HepG2 (cell line): Measurements from ENCODE around the gene FNDC3B. TPM values are rescaled to one million over a fixed set of nuclear protein-coding genes. Genes with fewer than 3 reads are reported as not detected.
A peak's percentile ranks its signal among the peaks of the same experiment; 100 is the strongest.

Experiments
- ATF1 ChIP-seq: IDR thresholded peaks from 2 replicates; pipeline ENCODE4 v1.6.1; 2016; ENCODE audit warnings: mild to moderate bottlenecking, control low read depth
- ATM ChIP-seq: fragments of 450-650 bp; IDR thresholded peaks from 2 replicates; pipeline ENCODE4 v1.7.1; 2017; ENCODE audit warnings: mild to moderate bottlenecking, borderline replicate concordance
- BRD4 ChIP-seq: sonication (generic); formaldehyde crosslinking; IDR thresholded peaks from 2 replicates; pipeline ENCODE4 v1.4.0; 2020; ENCODE audit warnings: missing genetic modification reagents
- EHMT2 ChIP-seq: fragments of 200-600 bp; sonication (generic); IDR thresholded peaks from 2 replicates; pipeline ENCODE4 v1.7.0; 2017; ENCODE audit warnings: antibody characterized with exemption, low read depth, low read length, borderline replicate concordance
- ELF3 ChIP-seq: IDR thresholded peaks from 2 replicates; pipeline ENCODE4 v1.6.1; 2016; ENCODE audit warnings: missing genetic modification reagents, missing compliant biosample characterization
- HDAC2 ChIP-seq: sonication (generic); formaldehyde crosslinking; IDR thresholded peaks from 2 replicates; pipeline ENCODE4 v1.4.0; 2020; ENCODE audit warnings: missing genetic modification reagents
- KDM5A ChIP-seq: fragments of 200-600 bp; sonication (generic); IDR thresholded peaks from 2 replicates; pipeline ENCODE4 v1.7.0; 2018; ENCODE audit warnings: antibody characterized with exemption, mild to moderate bottlenecking, low read length, borderline replicate concordance
- KLF9 ChIP-seq: IDR thresholded peaks from 2 replicates; pipeline ENCODE4 v1.6.1; 2016; ENCODE audit warnings: low read depth
- LCORL ChIP-seq, 2 experiments: fragments of 450-650 bp in 1 of 2; sonication (generic) in 1 of 2; formaldehyde crosslinking in 1 of 2; IDR thresholded peaks; 2 replicates each; pipeline versions ENCODE4 v1.5.0 to v1.6.1; 2017 to 2020; ENCODE audit warnings: antibody characterized with exemption in 1 of 2, missing genetic modification reagents in 1 of 2
- NFIC ChIP-seq: IDR thresholded peaks from 2 replicates; pipeline ENCODE4 v1.6.1; 2012; ENCODE audit warnings: mild to moderate bottlenecking, low read length, inconsistent platforms
- NR1H2 ChIP-seq: sonication (generic); formaldehyde crosslinking; IDR thresholded peaks from 2 replicates; pipeline ENCODE4 v1.8.1; 2022; ENCODE audit warnings: low read depth, missing genetic modification reagents, borderline replicate concordance
- ONECUT2 ChIP-seq: sonication (generic); formaldehyde crosslinking; IDR thresholded peaks from 2 replicates; pipeline ENCODE4 v1.4.0; 2020; ENCODE audit warnings: missing genetic modification reagents
- PCBP1 ChIP-seq: fragments of 200-400 bp; formaldehyde crosslinking; IDR thresholded peaks from 2 replicates; pipeline ENCODE4 v1.6.1; 2017; ENCODE audit warnings: mild to moderate bottlenecking, low read depth, low read length, borderline replicate concordance
- ZNF431 ChIP-seq: sonication (generic); formaldehyde crosslinking; IDR thresholded peaks from 2 replicates; pipeline ENCODE4 v1.9.0; 2022; ENCODE audit warnings: missing genetic modification reagents, low read depth, mild to moderate bottlenecking, borderline replicate concordance
- ZNF7 ChIP-seq: IDR thresholded peaks from 2 replicates; pipeline ENCODE4 v1.6.1; 2016; ENCODE audit warnings: missing biosample characterization, missing genetic modification reagents
- ZNF75D ChIP-seq: sonication (generic); formaldehyde crosslinking; IDR thresholded peaks from 2 replicates; pipeline ENCODE4 v1.8.1; 2023; ENCODE audit warnings: missing genetic modification reagents, mild to moderate bottlenecking, borderline replicate concordance
- polyA plus RNA-seq, 8 experiments: library from polyadenylated mRNA; depleted of rRNA in 3 of 8; stranded (reverse) in 7 of 8; unstranded in 1 of 8; fragments of >200 nt; fragmentation: Illumina TruSeq in 4 of 8; extraction: Trizol in 4 of 8; gene quantifications; 2 replicates each; pipeline versions ENCODE4 v1.2.1 to v1.2.3, GENCODE V29; 2011 to 2016; ENCODE audit warnings: low read depth in 4 of 8, missing spikeins in 1 of 8, mixed read lengths in 1 of 8; ENCODE audit not compliant: insufficient read depth in 1 of 8
- total RNA-seq, 5 experiments: library from RNA; depleted of rRNA; stranded (reverse); fragments of >200 nt; fragmentation: Illumina TruSeq; extraction: Trizol; gene quantifications; 2 replicates each; pipeline ENCODE4 v1.2.3, GENCODE V29; 2016; ENCODE audit warnings: low read depth in 1 of 5
- TF ChIP-seq, protein P1 (sequence below): sonication (generic); formaldehyde crosslinking; IDR thresholded peaks from 2 replicates; pipeline ENCODE4 v1.5.1; 2020; ENCODE audit warnings: mild to moderate bottlenecking, missing genetic modification reagents, borderline replicate concordance
- TF ChIP-seq, protein P2 (sequence below): sonication (generic); formaldehyde crosslinking; IDR thresholded peaks from 2 replicates; pipeline ENCODE4 v1.5.0; 2020; ENCODE audit warnings: missing genetic modification reagents
- TF ChIP-seq, protein P3 (sequence below): sonication (generic); formaldehyde crosslinking; IDR thresholded peaks from 2 replicates; pipeline ENCODE4 v1.8.1; 2023; ENCODE audit warnings: mild to moderate bottlenecking, missing genetic modification reagents
- TF ChIP-seq, protein P4 (sequence below): sonication (generic); formaldehyde crosslinking; IDR thresholded peaks from 2 replicates; pipeline ENCODE4 v1.5.0; 2020; ENCODE audit warnings: missing genetic modification reagents, mild to moderate bottlenecking, borderline replicate concordance
- TF ChIP-seq, protein P5 (sequence below): sonication (generic); formaldehyde crosslinking; IDR thresholded peaks from 2 replicates; pipeline ENCODE4 v1.8.1; 2023; ENCODE audit warnings: missing genetic modification reagents, inconsistent platforms, borderline replicate concordance
- TF ChIP-seq, protein P6 (sequence below): IDR thresholded peaks from 2 replicates; pipeline ENCODE4 v1.6.1; 2012; ENCODE audit warnings: inconsistent platforms

The FNDC3B gene
- total and polyA plus RNA-seq, 2 of the 13 experiments (the other 11 are each of a cell fraction or from before 2014, with no cell fraction given): 74.8 to 103 TPM

DNA sequence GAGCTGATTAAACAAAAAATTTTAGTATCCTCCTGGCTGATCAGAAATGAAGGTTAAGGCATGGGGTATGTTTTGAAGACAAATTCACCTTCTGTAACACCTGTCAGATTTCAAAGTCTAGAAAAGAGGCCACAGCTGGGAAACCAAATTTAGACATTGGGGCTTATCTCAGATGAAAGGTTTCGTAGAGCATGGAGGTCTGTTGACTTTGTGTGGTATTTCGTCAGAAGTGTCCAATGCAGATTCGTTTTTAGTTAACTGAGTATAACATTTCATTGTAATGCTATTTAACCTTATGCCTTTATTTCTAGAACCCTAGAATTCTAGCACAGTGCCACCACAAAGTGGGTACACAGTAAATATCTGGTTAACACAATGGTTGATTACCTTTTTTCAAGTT is 61.7 kb downstream of the FNDC3B start (continued):
- no peak for TF ChIP-seq ATM
- TF ChIP-seq, protein P1, sequence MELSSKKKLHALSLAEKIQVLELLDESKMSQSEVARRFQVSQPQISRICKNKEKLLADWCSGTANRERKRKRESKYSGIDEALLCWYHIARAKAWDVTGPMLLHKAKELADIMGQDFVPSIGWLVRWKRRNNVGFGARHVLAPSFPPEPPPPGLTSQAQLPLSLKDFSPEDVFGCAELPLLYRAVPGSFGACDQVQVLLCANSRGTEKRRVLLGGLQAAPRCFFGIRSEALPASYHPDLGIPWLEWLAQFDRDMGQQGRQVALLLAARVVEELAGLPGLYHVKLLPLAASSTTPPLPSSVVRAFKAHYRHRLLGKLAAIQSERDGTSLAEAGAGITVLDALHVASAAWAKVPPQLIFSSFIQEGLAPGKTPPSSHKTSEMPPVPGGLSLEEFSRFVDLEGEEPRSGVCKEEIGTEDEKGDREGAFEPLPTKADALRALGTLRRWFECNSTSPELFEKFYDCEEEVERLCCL (CRISPR knock-in tag): no peak
- peak; percentile 68; the same call in 1 of the 2 replicates for TF ChIP-seq LCORL (IDR thresholded peaks at IDR 0.05)
- TF ChIP-seq LCORL (CRISPR knock-in tag; IDR thresholded peaks at IDR 0.05): peak; percentile 93
- no peak for TF ChIP-seq NR1H2 (CRISPR knock-in tag)
- TF ChIP-seq, protein P2, sequence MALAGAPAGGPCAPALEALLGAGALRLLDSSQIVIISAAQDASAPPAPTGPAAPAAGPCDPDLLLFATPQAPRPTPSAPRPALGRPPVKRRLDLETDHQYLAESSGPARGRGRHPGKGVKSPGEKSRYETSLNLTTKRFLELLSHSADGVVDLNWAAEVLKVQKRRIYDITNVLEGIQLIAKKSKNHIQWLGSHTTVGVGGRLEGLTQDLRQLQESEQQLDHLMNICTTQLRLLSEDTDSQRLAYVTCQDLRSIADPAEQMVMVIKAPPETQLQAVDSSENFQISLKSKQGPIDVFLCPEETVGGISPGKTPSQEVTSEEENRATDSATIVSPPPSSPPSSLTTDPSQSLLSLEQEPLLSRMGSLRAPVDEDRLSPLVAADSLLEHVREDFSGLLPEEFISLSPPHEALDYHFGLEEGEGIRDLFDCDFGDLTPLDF (CRISPR knock-in tag): no peak
- TF ChIP-seq, protein P3, sequence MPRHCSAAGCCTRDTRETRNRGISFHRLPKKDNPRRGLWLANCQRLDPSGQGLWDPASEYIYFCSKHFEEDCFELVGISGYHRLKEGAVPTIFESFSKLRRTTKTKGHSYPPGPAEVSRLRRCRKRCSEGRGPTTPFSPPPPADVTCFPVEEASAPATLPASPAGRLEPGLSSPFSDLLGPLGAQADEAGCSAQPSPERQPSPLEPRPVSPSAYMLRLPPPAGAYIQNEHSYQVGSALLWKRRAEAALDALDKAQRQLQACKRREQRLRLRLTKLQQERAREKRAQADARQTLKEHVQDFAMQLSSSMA (CRISPR knock-in tag): no peak
- no peak for TF ChIP-seq ONECUT2 (CRISPR knock-in tag)
- peak; percentile 51; the same call in 1 of the 2 replicates for TF ChIP-seq ATF1 (CRISPR knock-in tag)
- peak; percentile 90 for TF ChIP-seq NFIC
- TF ChIP-seq, protein P4, sequence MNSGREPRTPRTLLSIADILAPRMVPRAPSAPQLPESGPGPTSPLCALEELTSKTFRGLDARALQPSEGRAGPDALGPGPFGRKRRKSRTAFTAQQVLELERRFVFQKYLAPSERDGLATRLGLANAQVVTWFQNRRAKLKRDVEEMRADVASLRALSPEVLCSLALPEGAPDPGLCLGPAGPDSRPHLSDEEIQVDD (CRISPR knock-in tag): no peak
- TF ChIP-seq PCBP1: no peak
- no peak for TF ChIP-seq ZNF431 (CRISPR knock-in tag)
- peak; percentile 70; the same call in 1 of the 2 replicates for TF ChIP-seq KLF9 (CRISPR knock-in tag)
- TF ChIP-seq ZNF75D: no peak
- TF ChIP-seq ELF3 (CRISPR knock-in tag): peak; percentile 69
- TF ChIP-seq KDM5A: no peak
- TF ChIP-seq, protein P5, sequence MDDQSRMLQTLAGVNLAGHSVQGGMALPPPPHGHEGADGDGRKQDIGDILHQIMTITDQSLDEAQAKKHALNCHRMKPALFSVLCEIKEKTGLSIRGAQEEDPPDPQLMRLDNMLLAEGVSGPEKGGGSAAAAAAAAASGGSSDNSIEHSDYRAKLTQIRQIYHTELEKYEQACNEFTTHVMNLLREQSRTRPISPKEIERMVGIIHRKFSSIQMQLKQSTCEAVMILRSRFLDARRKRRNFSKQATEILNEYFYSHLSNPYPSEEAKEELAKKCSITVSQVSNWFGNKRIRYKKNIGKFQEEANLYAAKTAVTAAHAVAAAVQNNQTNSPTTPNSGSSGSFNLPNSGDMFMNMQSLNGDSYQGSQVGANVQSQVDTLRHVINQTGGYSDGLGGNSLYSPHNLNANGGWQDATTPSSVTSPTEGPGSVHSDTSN: no peak
- TF ChIP-seq EHMT2: no peak
- TF ChIP-seq, protein P6, sequence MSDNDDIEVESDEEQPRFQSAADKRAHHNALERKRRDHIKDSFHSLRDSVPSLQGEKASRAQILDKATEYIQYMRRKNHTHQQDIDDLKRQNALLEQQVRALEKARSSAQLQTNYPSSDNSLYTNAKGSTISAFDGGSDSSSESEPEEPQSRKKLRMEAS: peak; percentile 44
- TF ChIP-seq BRD4 (CRISPR knock-in tag): no peak
- TF ChIP-seq ZNF7 (CRISPR knock-in tag): no peak
- TF ChIP-seq HDAC2: peak; percentile 75
